ENCODE measurements around the gene NOTCH2. TPM values are rescaled to one million over a fixed set of nuclear protein-coding genes. Genes with fewer than 3 reads are reported as not detected.
"Not testable (repeated sequence)": the region's sequence is repeated elsewhere in the genome, so short reads cannot be mapped to it uniquely, and the experiment has no call there.

Gene NOTCH2
- total RNA-seq, 3 donors from 2014 or later: 57.7 to 99.3 (median 60.8) TPM

GRCh38 chr1:119986007-119986497 lies 83.4 kb downstream of the NOTCH2 start:
- no peak for DNase-seq
- H3K9me3 ChIP-seq: no peaks in the 10 kb centered on the region
- H3K36me3 ChIP-seq (ENCODE audit: low read depth): no peaks in the 10 kb centered on the region
- no peak for TF ChIP-seq CTCF (IDR thresholded peaks at IDR 0.05)
- no peak overlapping the region for H3K4me3 ChIP-seq
- no peak for ATAC-seq
- no peaks in the 10 kb centered on the region for H3K4me1 ChIP-seq (ENCODE audit: low read depth)
- intact Hi-C loops (cut with DNase I, micrococcal nuclease): no loop called here

- TF ChIP-seq CTCF (IDR thresholded peaks at IDR 0.05): no peak
- Histone ChIP-seq H3K9me3 (no peaks in the 10 kb centered on the region), H3K4me3 (no peak overlapping the region), H3K4me1 (ENCODE audit: low read depth) (no peaks in the 10 kb centered on the region), H3K36me3 (ENCODE audit: low read depth) (no peaks in the 10 kb centered on the region)
- no peak for ATAC-seq
- DNase-seq: no peak
- intact Hi-C loops (cut with DNase I, micrococcal nuclease): no loop called here
Measured at GRCh38 chr1:119984771-119985170, 84.7 kb downstream of the NOTCH2 start.

GRCh38 chr1:119981986-119982815 lies 87.3 kb downstream of the NOTCH2 start:
- DNase-seq: no peak
- no peaks in the 10 kb centered on the region for H3K36me3 ChIP-seq (ENCODE audit: low read depth)

GRCh38 chr1:119981496-119981895 lies 88.0 kb downstream of the NOTCH2 start:
- no peaks in the 10 kb centered on the region for H3K9me3 ChIP-seq
- ATAC-seq (no peak), DNase-seq (no peak)
- no peaks in the 10 kb centered on the region for H3K4me1 ChIP-seq (ENCODE audit: low read depth)
- H3K36me3 ChIP-seq (ENCODE audit: low read depth): no peaks in the 10 kb centered on the region
- no peak for TF ChIP-seq CTCF (IDR thresholded peaks at IDR 0.05)
- intact Hi-C loops (cut with DNase I, micrococcal nuclease): no loop called here
- H3K4me3 ChIP-seq: no peak overlapping the region

More at GRCh38 chr1:119981986-119982815, 87.3 kb downstream of the NOTCH2 start:
- no peak for ATAC-seq
- TF ChIP-seq CTCF (IDR thresholded peaks at IDR 0.05): no peak
- Histone ChIP-seq H3K4me3 (no peak overlapping the region), H3K4me1 (ENCODE audit: low read depth) (no peaks in the 10 kb centered on the region), H3K9me3 (no peaks in the 10 kb centered on the region)
- intact Hi-C loops (cut with DNase I, micrococcal nuclease): no loop called here

- intact Hi-C loops (cut with DNase I, micrococcal nuclease): no loop called here
- H3K4me3 ChIP-seq: no peak overlapping the region
- DNase-seq (no peak), ATAC-seq (no peak)
- no peaks in the 10 kb centered on the region for H3K4me1 ChIP-seq (ENCODE audit: low read depth)
- no peaks in the 10 kb centered on the region for H3K36me3 ChIP-seq (ENCODE audit: low read depth)
- no peak for TF ChIP-seq CTCF (IDR thresholded peaks at IDR 0.05)
- H3K9me3 ChIP-seq: no peaks in the 10 kb centered on the region
Measured at GRCh38 chr1:119978018-119978505, 91.4 kb downstream of the NOTCH2 start.

GRCh38 chr1:119977113-119977736 lies 92.2 kb downstream of the NOTCH2 start:
- H3K9me3 ChIP-seq; ATAC-seq; H3K4me3 ChIP-seq; DNase-seq; intact Hi-C loops (cut with DNase I, micrococcal nuclease); H3K4me1 ChIP-seq (ENCODE audit: low read depth); H3K36me3 ChIP-seq (ENCODE audit: low read depth): not testable (repeated sequence)

GRCh38 chr1:119975582-119976254 lies 93.7 kb downstream of the NOTCH2 start:
- H3K9me3 ChIP-seq; H3K4me1 ChIP-seq (ENCODE audit: low read depth); intact Hi-C loops (cut with DNase I, micrococcal nuclease); H3K36me3 ChIP-seq (ENCODE audit: low read depth); H3K4me3 ChIP-seq: not testable (repeated sequence)
- ATAC-seq (peak; percentile 62), DNase-seq (peak in 1 of 3 donors; percentile 9)

Data from mucosa of descending colon (tissue), 3 donors.